Liver (tissue), 9 donors: ENCODE results near the gene PEAR1. TPM values are rescaled to one million over a fixed set of nuclear protein-coding genes. Genes with fewer than 3 reads are reported as not detected.

Experiments used
- DNase-seq: peaks from one replicate; pipeline ENCODE4 v3.0.0-alpha.2; 2017; ENCODE audit warnings: low spot score
- H3K27ac ChIP-seq, 2 donors: one replicate each; pipeline ENCODE4 v1.7.0; 2013; ENCODE audit warnings: inconsistent platforms in 2 of 2, low read length in 2 of 2, control low read depth in 1 of 2, low read depth in 1 of 2, mild to moderate bottlenecking in 1 of 2
- H3K27me3 ChIP-seq, 4 donors: one replicate each; pipeline versions ENCODE4 v1.6.1 to v1.7.0; 2013; ENCODE audit warnings: low read length in 3 of 4, inconsistent platforms in 1 of 4, mild to moderate bottlenecking in 1 of 4, moderate library complexity in 1 of 4; ENCODE audit not compliant: control insufficient read depth in 4 of 4, insufficient read depth in 4 of 4
- H3K36me3 ChIP-seq, 4 donors: one replicate each; pipeline versions ENCODE4 v1.6.1 to v1.7.0; 2013; ENCODE audit warnings: low read length in 3 of 4, mild to moderate bottlenecking in 3 of 4, low read depth in 1 of 4, moderate library complexity in 1 of 4; ENCODE audit not compliant: control insufficient read depth in 4 of 4, insufficient read depth in 3 of 4
- H3K4me1 ChIP-seq, 4 donors: one replicate each; pipeline versions ENCODE4 v1.6.1 to v1.7.0; 2013; ENCODE audit warnings: low read length in 3 of 4, mild to moderate bottlenecking in 3 of 4, moderate library complexity in 1 of 4; ENCODE audit not compliant: control insufficient read depth in 4 of 4, insufficient read depth in 4 of 4
- H3K4me3 ChIP-seq, 3 donors: one replicate each; pipeline versions ENCODE4 v1.6.1 to v1.7.0; 2013; ENCODE audit warnings: low read length in 3 of 3, control low read depth in 1 of 3, low read depth in 1 of 3, mild to moderate bottlenecking in 1 of 3
- H3K9ac ChIP-seq, 2 donors: one replicate each; pipeline ENCODE4 v1.7.0; 2013; ENCODE audit warnings: low read length in 2 of 2, mild to moderate bottlenecking in 2 of 2, moderate library complexity in 2 of 2, control low read depth in 1 of 2, low read depth in 1 of 2
- H3K9me3 ChIP-seq, 4 donors: one replicate each; pipeline versions ENCODE4 v1.6.1 to v1.7.0; 2013; ENCODE audit warnings: low read length in 3 of 4; ENCODE audit not compliant: control insufficient read depth in 4 of 4
- ATF3 ChIP-seq: IDR thresholded peaks from 2 replicates; pipeline ENCODE4 v1.6.1; 2016; ENCODE audit warnings: antibody characterized with exemption
- CTCF ChIP-seq: fragments of 150-350 bp; IDR thresholded peaks from 2 replicates; pipeline ENCODE4 v1.5.1; 2017; ENCODE audit warnings: improper control_type of control experiment, low read depth, low read length; ENCODE audit not compliant: missing input control
- EGR1 ChIP-seq, 2 donors: IDR thresholded peaks; 2 replicates each; pipeline ENCODE4 v1.6.1; 2016 to 2018; ENCODE audit warnings: antibody characterized with exemption in 2 of 2, low read depth in 2 of 2
- FOXA1 ChIP-seq: IDR thresholded peaks from 2 replicates; pipeline ENCODE4 v1.6.1; 2016; ENCODE audit warnings: antibody characterized with exemption
- FOXA2 ChIP-seq: IDR thresholded peaks from 2 replicates; pipeline ENCODE4 v1.6.1; 2016; ENCODE audit warnings: antibody characterized with exemption
- GABPA ChIP-seq, 2 donors: IDR thresholded peaks in 1 of 2; conservative IDR thresholded peaks in 1 of 2; 2 replicates each; pipeline ENCODE4 v1.6.1; 2016; ENCODE audit warnings: antibody characterized with exemption in 2 of 2, mild to moderate bottlenecking in 1 of 2, moderate library complexity in 1 of 2
- HNF4A ChIP-seq, 2 donors: conservative IDR thresholded peaks; 2 replicates each; pipeline ENCODE4 v1.6.1; 2016; ENCODE audit warnings: antibody characterized with exemption in 2 of 2, mild to moderate bottlenecking in 2 of 2
- HNF4G ChIP-seq: IDR thresholded peaks from 2 replicates; pipeline ENCODE4 v1.6.1; 2016; ENCODE audit warnings: antibody characterized with exemption
- MAX ChIP-seq: IDR thresholded peaks from 2 replicates; pipeline ENCODE4 v1.6.1; 2016; ENCODE audit warnings: antibody characterized with exemption
- NR2F2 ChIP-seq: IDR thresholded peaks from 2 replicates; pipeline ENCODE4 v1.6.1; 2016; ENCODE audit warnings: antibody characterized with exemption
- RAD21 ChIP-seq, 2 donors: IDR thresholded peaks; 2 replicates each; pipeline ENCODE4 v1.6.1; 2016; ENCODE audit warnings: antibody characterized with exemption in 2 of 2, mild to moderate bottlenecking in 2 of 2
- REST ChIP-seq: IDR thresholded peaks from 2 replicates; pipeline ENCODE4 v1.6.1; 2016; ENCODE audit warnings: antibody characterized with exemption, mild to moderate bottlenecking
- RXRA ChIP-seq, 2 donors: IDR thresholded peaks; 2 replicates each; pipeline ENCODE4 v1.6.1; 2017 to 2018; ENCODE audit warnings: antibody characterized with exemption in 2 of 2, mild to moderate bottlenecking in 1 of 2
- SP1 ChIP-seq: IDR thresholded peaks from 2 replicates; pipeline ENCODE4 v1.6.1; 2018; ENCODE audit warnings: antibody characterized with exemption, mild to moderate bottlenecking
- TAF1 ChIP-seq: conservative IDR thresholded peaks from 2 replicates; pipeline ENCODE4 v1.6.1; 2016; ENCODE audit warnings: antibody characterized with exemption, mild to moderate bottlenecking
- YY1 ChIP-seq: IDR thresholded peaks from 2 replicates; pipeline ENCODE4 v1.6.1; 2016; ENCODE audit warnings: antibody characterized with exemption, mild to moderate bottlenecking
- ZBTB33 ChIP-seq: IDR thresholded peaks from 2 replicates; pipeline ENCODE4 v1.6.1; 2016; ENCODE audit warnings: antibody characterized with exemption
- WGBS: extraction: QIAGEN DNeasy Blood & Tissue Kit; methylation state at CpG from one replicate; pipeline ENCODE4 v1.1.7; 2013; 5-methylcytosine and 5-hydroxymethylcytosine counted together
- polyA plus RNA-seq, 2 donors: library from polyadenylated mRNA; stranded (reverse) in 1 of 2; unstranded in 1 of 2; fragments of 200-250 nt in 1 of 2; fragments of >200 nt in 1 of 2; fragmentation: Nextera tagmentation in 1 of 2; extraction: Ambion mirVana in 1 of 2; gene quantifications; one replicate each; pipeline versions ENCODE4 v1.2.1 to v1.2.3, GENCODE V29; 2013 to 2015
- total RNA-seq, 2 donors: library from RNA; depleted of rRNA; stranded (reverse); fragments of >200 nt; gene quantifications; one replicate each; pipeline ENCODE4 v1.2.3, GENCODE V29; 2014
- donor health status: healthy.
- donor health status: healthy.
- donor health status: healthy.
- donor health status: healthy.
- donor health status: healthy.

The PEAR1 gene
- total and polyA plus RNA-seq, 4 donors, result 2.1 to 4.4 (median 3.1) TPM

- WGBS, result 83% methylated on average over 4 of the region's 4 CpGs
- TF ChIP-seq HNF4G (no peak), RXRA (IDR thresholded peaks at IDR 0.05) (no peak), CTCF (no peak), ZBTB33 (no peak), HNF4A (conservative IDR thresholded peaks at IDR 0.05) (no peak), FOXA1 (no peak), GABPA (IDR thresholded peaks at IDR 0.05 in 1 of 2, conservative IDR thresholded peaks at IDR 0.05 in 1 of 2) (no peak), ATF3 (no peak), SP1 (no peak)
- no peaks in the 10 kb centered on the region for H3K9me3 ChIP-seq
- no peak overlapping the region for H3K9ac ChIP-seq
- H3K27ac ChIP-seq, result no peak overlapping the region
- H3K27me3 ChIP-seq, result no peaks in the 10 kb centered on the region
- no peaks in the 10 kb centered on the region for H3K4me1 ChIP-seq
- DNase-seq, result no peak
- H3K36me3 ChIP-seq, result no peaks in the 10 kb centered on the region
- H3K4me3 ChIP-seq, result no peak overlapping the region
These were observed 11.9 kb upstream of the PEAR1 start for GRCh38 chr1:156881663-156882062.

GRCh38 chr1:156882543-156882942, 11.0 kb upstream of the PEAR1 start:
- no peak for DNase-seq
- TF ChIP-seq TAF1 (no peak), MAX (no peak), HNF4A (conservative IDR thresholded peaks at IDR 0.05) (no peak), FOXA1 (no peak), GABPA (IDR thresholded peaks at IDR 0.05 in 1 of 2, conservative IDR thresholded peaks at IDR 0.05 in 1 of 2) (no peak), FOXA2 (no peak), RAD21 (IDR thresholded peaks at IDR 0.05) (no peak), SP1 (no peak), REST (no peak), ZBTB33 (no peak), EGR1 (IDR thresholded peaks at IDR 0.05; ENCODE audit: low read depth in 2 of 2) (no peak), YY1 (no peak), RXRA (IDR thresholded peaks at IDR 0.05) (no peak), HNF4G (no peak), ATF3 (no peak), NR2F2 (no peak), CTCF (no peak)
- Histone ChIP-seq H3K9ac (no peak overlapping the region), H3K27ac (no peak overlapping the region), H3K9me3 (no peaks in the 10 kb centered on the region), H3K4me3 (no peak overlapping the region), H3K27me3 (no peaks in the 10 kb centered on the region), H3K36me3 (no peaks in the 10 kb centered on the region), H3K4me1 (no peaks in the 10 kb centered on the region)
- 70% methylated on average over 3 of the region's 3 CpGs for WGBS
